H1 (cell line): ENCODE results near the gene SRRM2.

Experiments
- CBX5 ChIP-seq: fragments of 300-800, 300-1000 bp; sonication (generic); IDR thresholded peaks from 2 replicates; pipeline ENCODE4 v1.7.1; 2016; ENCODE audit warnings: antibody characterized with exemption, low read length, low read depth
- CTBP2 ChIP-seq: IDR thresholded peaks from 2 replicates; pipeline ENCODE4 v1.7.0; 2011; ENCODE audit warnings: borderline replicate concordance, mild to moderate bottlenecking, moderate library complexity, mixed read lengths, low read length; ENCODE audit not compliant: insufficient read depth, insufficient read length
- JUND ChIP-seq: IDR thresholded peaks from 2 replicates; pipeline ENCODE4 v1.6.1; 2011; ENCODE audit warnings: mild to moderate bottlenecking, improper control_type of control experiment, low read length
- MAFK ChIP-seq: IDR thresholded peaks from 2 replicates; pipeline ENCODE4 v1.6.1; 2012; ENCODE audit warnings: low read depth, mild to moderate bottlenecking, improper control_type of control experiment, low read length
- POLR2AphosphoS5 ChIP-seq: IDR thresholded peaks from 2 replicates; pipeline ENCODE4 v1.6.1; 2011; ENCODE audit warnings: low read depth, low read length
- YY1 ChIP-seq: IDR thresholded peaks from 2 replicates; pipeline ENCODE4 v1.6.1; 2011; ENCODE audit warnings: low read depth, mild to moderate bottlenecking, low read length

DNA sequence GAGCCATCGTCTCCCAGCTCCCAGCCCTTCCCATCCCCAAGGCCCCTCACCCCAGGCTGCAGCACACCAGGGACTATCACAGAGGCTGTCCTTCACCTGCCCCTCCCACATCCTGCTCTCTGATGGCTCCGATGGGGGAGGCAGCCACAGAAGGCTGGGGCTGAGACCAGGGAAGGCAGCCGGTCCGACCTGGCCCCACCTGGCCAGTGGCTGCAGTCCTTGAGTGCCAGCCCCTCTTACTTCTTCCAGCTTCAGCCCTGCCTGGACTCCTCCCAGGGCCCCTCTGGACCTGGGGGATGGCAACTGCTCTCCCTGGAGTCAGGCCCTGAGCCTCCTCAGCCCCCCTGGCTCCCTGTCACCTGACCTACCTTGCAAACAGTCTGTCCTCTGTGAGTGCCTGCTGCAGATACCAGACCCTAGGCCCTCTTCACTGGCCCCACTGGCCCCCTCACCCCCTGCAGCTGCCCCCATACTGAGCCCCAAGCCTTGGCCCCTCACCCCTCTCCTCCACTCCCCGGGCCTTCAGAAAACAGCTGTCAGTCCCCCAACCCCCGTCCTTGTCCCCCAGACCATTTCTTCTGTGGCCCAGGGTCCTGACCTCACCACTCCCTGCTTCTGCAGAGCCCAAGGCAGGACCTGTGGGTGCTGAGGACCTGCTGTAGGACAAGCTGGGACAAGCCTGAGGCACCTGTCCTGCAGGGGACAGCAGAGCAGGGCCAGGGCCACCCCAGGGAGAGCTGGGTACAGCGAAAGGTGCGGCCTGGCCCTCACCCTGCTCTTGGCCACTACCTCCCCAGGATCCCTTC lies 12.6 kb upstream of the SRRM2 start:
- TF ChIP-seq YY1 (no peak), MAFK (no peak), CBX5 (no peak), CTBP2 (no peak), POLR2AphosphoS5 (no peak), JUND (no peak)
